GM12878 (cell line): ENCODE data around the gene ELMO2. TPM values are rescaled to one million over a fixed set of nuclear protein-coding genes. Genes with fewer than 3 reads are reported as not detected.

ENCODE experiments used
- ATAC-seq: fragments of 200-7000 bp; cut with Tn5 transposase; 3 replicates; pipeline ENCODE4 v1.9.1; 2020; ENCODE audit warnings: mild to moderate bottlenecking, moderate library complexity
- BruUV-seq: library from RNA; stranded (reverse); fragments of 400-500 nt; replicated peaks from 2 replicates; lab custom pipeline; 2021; lab: Mats Ljungman, UMichigan
- CTCF ChIA-PET: fragments of 300-600 bp; sonication (Branson Sonifier 250); formaldehyde crosslinking; extraction: SDS; loops from one replicate; lab custom pipeline; 2021; ENCODE audit warnings: inconsistent platforms; lab: Yijun Ruan, JAX
- POLR2A ChIA-PET: fragments of 350-600 bp; formaldehyde crosslinking; extraction: SDS; loops from one replicate; lab custom pipeline; 2021; ENCODE audit warnings: inconsistent platforms; lab: Charles Lee
- RAD21 ChIA-PET: fragments of 300-600 bp; sonication (Branson Sonifier 250); formaldehyde crosslinking; loops from one replicate; lab custom pipeline; 2023; ENCODE audit warnings: antibody characterized with exemption; ENCODE audit not compliant: unreplicated experiment; lab: Charles Lee
- SMC1A ChIA-PET: fragments of 300-600 bp; sonication (Branson Sonifier 250); formaldehyde crosslinking; loops from one replicate; lab custom pipeline; 2023; ENCODE audit not compliant: unreplicated experiment, uncharacterized antibody; lab: Charles Lee
- DNase-seq: peaks from one replicate; pipeline ENCODE4 v3.0.0-alpha.2; 2011; ENCODE audit warnings: low read depth, low spot score
- FAIRE-seq: peaks from 3 replicates; lab custom pipeline; 2011; peaks lifted over from hg19 to GRCh38; lab: Jason Lieb, UNC
- H2AFZ ChIP-seq: 2 replicates; pipeline ENCODE4 v1.6.0; 2011; ENCODE audit warnings: low read depth, low read length, control low read depth; ENCODE audit not compliant: control insufficient read depth
- H3K27ac ChIP-seq: 2 replicates; pipeline ENCODE4 v1.5.1; 2011; ENCODE audit warnings: control low read depth; ENCODE audit not compliant: control insufficient read depth, insufficient read depth
- H3K27me3 ChIP-seq, 2 experiments: replicated peaks in 1 of 2; 2 replicates each; pipeline versions ENCODE4 v1.6.0 to v1.6.1; 2011; ENCODE audit warnings: low read length in 1 of 2; ENCODE audit not compliant: control insufficient read depth in 2 of 2, insufficient read depth in 2 of 2
- H3K36me3 ChIP-seq, 2 experiments: 2 replicates each; pipeline ENCODE4 v1.5.1; 2011; ENCODE audit warnings: low read length in 1 of 2; ENCODE audit not compliant: control insufficient read depth in 2 of 2, insufficient read depth in 2 of 2
- H3K4me1 ChIP-seq: 2 replicates; pipeline ENCODE4 v1.6.1; 2011; ENCODE audit warnings: mild to moderate bottlenecking, low read length, moderate library complexity, mixed read lengths; ENCODE audit not compliant: control insufficient read depth, insufficient read depth
- H3K4me2 ChIP-seq: 2 replicates; pipeline ENCODE4 v1.6.0; 2011; ENCODE audit warnings: control low read depth; ENCODE audit not compliant: control insufficient read depth, insufficient read depth
- H3K4me3 ChIP-seq: fragments of 200-600 bp; sonication (generic); 2 replicates; pipeline ENCODE4 v1.5.1; 2016
- H3K79me2 ChIP-seq: 2 replicates; pipeline ENCODE4 v1.6.0; 2011; ENCODE audit warnings: low read length; ENCODE audit not compliant: control insufficient read depth, insufficient read depth
- H3K9ac ChIP-seq: 2 replicates; pipeline ENCODE4 v1.8.0; 2011; ENCODE audit warnings: low read length, control low read depth, mixed read lengths; ENCODE audit not compliant: control insufficient read depth, insufficient read depth
- H3K9me3 ChIP-seq: replicated peaks from 3 replicates; pipeline ENCODE4 v1.5.1; 2011; ENCODE audit warnings: mild to moderate bottlenecking, low read length; ENCODE audit not compliant: control insufficient read depth, insufficient read depth
- H4K20me1 ChIP-seq: 2 replicates; pipeline ENCODE4 v1.6.0; 2011; ENCODE audit not compliant: control insufficient read depth, insufficient read depth
- ATF7 ChIP-seq: fragments of 450-650 bp; IDR thresholded peaks from 2 replicates; pipeline ENCODE4 v1.6.1; 2016; ENCODE audit warnings: low read depth, mild to moderate bottlenecking
- BACH1 ChIP-seq: fragments of 450-650 bp; IDR thresholded peaks from 2 replicates; pipeline ENCODE4 v1.6.1; 2017; ENCODE audit warnings: mild to moderate bottlenecking, borderline replicate concordance
- CHD2 ChIP-seq: IDR thresholded peaks from 2 replicates; pipeline ENCODE4 v1.6.1; 2011; ENCODE audit warnings: low read depth, low read length, improper control_type of control experiment, borderline replicate concordance
- DPF2 ChIP-seq: fragments of 450-650 bp; IDR thresholded peaks from 2 replicates; pipeline ENCODE4 v1.6.1; 2017; ENCODE audit warnings: mild to moderate bottlenecking
- POLR2A ChIP-seq: IDR thresholded peaks from 2 replicates; pipeline ENCODE4 v1.6.1; 2011; ENCODE audit warnings: low read depth, mild to moderate bottlenecking, low read length
- POLR2AphosphoS2 ChIP-seq: IDR thresholded peaks from 2 replicates; pipeline ENCODE4 v1.6.1; 2011; ENCODE audit warnings: low read depth, mild to moderate bottlenecking, low read length, improper control_type of control experiment, moderate library complexity
- RAD21 ChIP-seq: IDR thresholded peaks from 2 replicates; pipeline ENCODE4 v1.6.1; 2011; ENCODE audit warnings: mild to moderate bottlenecking, low read depth, low read length, moderate library complexity; ENCODE audit not compliant: insufficient read depth
- RBBP5 ChIP-seq: fragments of 200-600 bp; sonication (generic); conservative IDR thresholded peaks from 2 replicates; pipeline ENCODE4 v1.6.1; 2016
- RCOR1 ChIP-seq: conservative IDR thresholded peaks from 2 replicates; pipeline ENCODE4 v1.6.1; 2012; ENCODE audit warnings: low read depth, low read length, improper control_type of control experiment
- RUNX3 ChIP-seq: IDR thresholded peaks from 2 replicates; pipeline ENCODE4 v1.6.1; 2012; ENCODE audit warnings: low read length, inconsistent platforms
- STAT1 ChIP-seq: fragments of 450-650 bp; conservative IDR thresholded peaks from 2 replicates; pipeline ENCODE4 v1.6.1; 2014; ENCODE audit warnings: antibody characterized with exemption, mild to moderate bottlenecking
- TCF3 ChIP-seq: IDR thresholded peaks from 2 replicates; pipeline ENCODE4 v1.6.1; 2012; ENCODE audit warnings: low read depth, mild to moderate bottlenecking, low read length, borderline replicate concordance; ENCODE audit not compliant: insufficient read depth
- WGBS: methylation state at CpG from one replicate; pipeline ENCODE4 v1.1.6; 2016; ENCODE audit warnings: low lambda C conversion rate; ENCODE audit not compliant: insufficient replicate concordance, insufficient coverage; ENCODE audit errors: missing lambda C conversion rate; 5-methylcytosine and 5-hydroxymethylcytosine counted together
- in situ Hi-C: fragments of 300-500 bp; cut with MboI; formaldehyde crosslinking; loops from 9 replicates; pipeline ENCODE4 v1.14.3; 2018; ENCODE audit warnings: mixed read lengths
- intact Hi-C: fragments of 100-400 bp; cut with micrococcal nuclease; formaldehyde crosslinking; loops from one replicate; pipeline ENCODE4 v1.14.2; 2022; ENCODE audit not compliant: unreplicated experiment
- polyA plus RNA-seq, 11 experiments: library from polyadenylated mRNA; depleted of rRNA in 4 of 11; unstranded in 6 of 11; stranded (reverse) in 5 of 11; fragments of >200 nt; fragmentation: Nextera tagmentation in 4 of 11; fragmentation: Illumina TruSeq in 1 of 11; extraction: Ambion mirVana in 4 of 11; extraction: Trizol in 1 of 11; gene quantifications; 1 replicate in 1 of 11; 2 replicates in 10 of 11; pipeline versions ENCODE4 v1.2.1 to v1.2.3, GENCODE V29; 2011 to 2016; ENCODE audit warnings: inconsistent platforms in 2 of 11, missing spikeins in 2 of 11, low read depth in 1 of 11
- total RNA-seq, 4 experiments: library from RNA; depleted of rRNA in 3 of 4; stranded (reverse); fragments of >200 nt in 3 of 4; fragmentation: Illumina TruSeq in 1 of 4; extraction: Trizol in 1 of 4; gene quantifications; 2 replicates each; pipeline versions ENCODE4 v1.2.1 to v1.2.3, GENCODE V29; 2013 to 2021
- TF ChIP-seq, protein P1 (sequence below): IDR thresholded peaks from 2 replicates; pipeline ENCODE4 v1.6.1; 2012; ENCODE audit warnings: low read depth, low read length, improper control_type of control experiment
- TF ChIP-seq, protein P2 (sequence below): IDR thresholded peaks from 2 replicates; pipeline ENCODE4 v1.6.1; 2011; ENCODE audit warnings: borderline replicate concordance, low read depth, mild to moderate bottlenecking, moderate library complexity, mixed read lengths, low read length; ENCODE audit not compliant: insufficient read depth; ENCODE audit errors: extremely low read length
- TF ChIP-seq, protein P3 (sequence below): fragments of 450-650 bp; IDR thresholded peaks from 2 replicates; pipeline ENCODE4 v1.6.1; 2017; ENCODE audit warnings: mild to moderate bottlenecking, low read depth, inconsistent platforms; ENCODE audit not compliant: poor library complexity, severe bottlenecking

The ELMO2 gene
- total and polyA plus RNA-seq, 10 of the 15 experiments (the other 5 are each of a cell fraction or from before 2014, with no cell fraction given): 14.2 to 40.2 (median 37.6) TPM

DNA sequence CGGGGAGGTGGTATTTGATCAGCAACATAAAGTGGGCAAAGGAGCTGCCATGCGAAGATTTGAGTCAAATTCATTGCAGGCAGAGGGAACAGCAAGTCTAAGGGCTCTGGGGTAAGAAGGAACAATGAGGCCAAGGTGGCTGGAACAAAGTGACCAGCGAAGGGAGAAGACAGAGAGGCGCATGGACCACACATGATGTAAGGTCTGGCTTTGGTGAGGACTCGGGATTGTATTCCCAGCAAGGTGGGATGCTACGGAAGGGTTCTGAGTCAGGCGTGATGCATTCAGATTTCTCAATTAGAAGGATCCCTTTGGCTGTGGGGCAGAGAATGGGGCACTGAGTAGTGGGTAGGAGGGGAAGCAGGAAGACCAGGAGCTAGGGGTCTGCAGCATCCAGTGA is 67.4 kb downstream of the ELMO2 start (continued):
- TF ChIP-seq, protein P1, sequence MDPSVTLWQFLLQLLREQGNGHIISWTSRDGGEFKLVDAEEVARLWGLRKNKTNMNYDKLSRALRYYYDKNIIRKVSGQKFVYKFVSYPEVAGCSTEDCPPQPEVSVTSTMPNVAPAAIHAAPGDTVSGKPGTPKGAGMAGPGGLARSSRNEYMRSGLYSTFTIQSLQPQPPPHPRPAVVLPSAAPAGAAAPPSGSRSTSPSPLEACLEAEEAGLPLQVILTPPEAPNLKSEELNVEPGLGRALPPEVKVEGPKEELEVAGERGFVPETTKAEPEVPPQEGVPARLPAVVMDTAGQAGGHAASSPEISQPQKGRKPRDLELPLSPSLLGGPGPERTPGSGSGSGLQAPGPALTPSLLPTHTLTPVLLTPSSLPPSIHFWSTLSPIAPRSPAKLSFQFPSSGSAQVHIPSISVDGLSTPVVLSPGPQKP: no peak
- TF ChIP-seq, all 136 proteins: peak for 0

DNA sequence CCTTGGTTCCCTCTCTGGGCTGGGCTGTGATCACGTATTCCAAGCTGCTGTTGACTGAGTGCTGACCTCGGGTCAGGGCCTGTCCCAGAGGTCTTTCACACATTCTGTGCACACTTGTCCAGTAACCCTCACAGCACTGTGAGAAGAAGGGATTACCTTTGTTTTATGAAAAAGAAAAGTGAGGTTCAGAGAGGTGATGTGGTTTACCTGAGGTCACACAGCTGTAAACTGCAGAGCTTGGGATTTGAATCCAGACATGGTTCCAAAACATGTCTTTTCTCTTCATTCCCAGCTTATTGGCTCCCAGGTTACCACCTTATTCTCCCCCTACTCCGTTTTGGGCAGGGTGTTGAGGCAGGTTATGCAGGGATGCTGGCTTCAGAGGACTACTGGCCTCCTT is 69.7 kb downstream of the ELMO2 start:
- H3K9me3 ChIP-seq: no peaks in the 10 kb centered on the region
- no peak overlapping the region for H3K4me2 ChIP-seq
- no peak overlapping the region for H3K9ac ChIP-seq
- H3K27me3 ChIP-seq: peaks cover 4 to 6% of the 10 kb centered on the region in 2 experiments; a peak in 3 of 4 replicates
- POLR2A ChIA-PET: no interaction called here
- in situ Hi-C loops: no loop called here
- no peak overlapping the region for H3K4me3 ChIP-seq
- H3K36me3 ChIP-seq: no peaks in the 10 kb centered on the region
- no peaks in the 10 kb centered on the region for H3K79me2 ChIP-seq
- TF ChIP-seq RAD21 (no peak), RCOR1 (no peak), BACH1 (no peak), TCF3 (no peak), RUNX3 (no peak), POLR2AphosphoS2 (no peak), DPF2 (no peak), STAT1 (no peak), RBBP5 (no peak), ATF7 (no peak), POLR2A (no peak), CHD2 (no peak)
- TF ChIP-seq, protein P2, sequence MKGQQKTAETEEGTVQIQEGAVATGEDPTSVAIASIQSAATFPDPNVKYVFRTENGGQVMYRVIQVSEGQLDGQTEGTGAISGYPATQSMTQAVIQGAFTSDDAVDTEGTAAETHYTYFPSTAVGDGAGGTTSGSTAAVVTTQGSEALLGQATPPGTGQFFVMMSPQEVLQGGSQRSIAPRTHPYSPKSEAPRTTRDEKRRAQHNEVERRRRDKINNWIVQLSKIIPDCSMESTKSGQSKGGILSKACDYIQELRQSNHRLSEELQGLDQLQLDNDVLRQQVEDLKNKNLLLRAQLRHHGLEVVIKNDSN: no peak
- TF ChIP-seq, protein P3, sequence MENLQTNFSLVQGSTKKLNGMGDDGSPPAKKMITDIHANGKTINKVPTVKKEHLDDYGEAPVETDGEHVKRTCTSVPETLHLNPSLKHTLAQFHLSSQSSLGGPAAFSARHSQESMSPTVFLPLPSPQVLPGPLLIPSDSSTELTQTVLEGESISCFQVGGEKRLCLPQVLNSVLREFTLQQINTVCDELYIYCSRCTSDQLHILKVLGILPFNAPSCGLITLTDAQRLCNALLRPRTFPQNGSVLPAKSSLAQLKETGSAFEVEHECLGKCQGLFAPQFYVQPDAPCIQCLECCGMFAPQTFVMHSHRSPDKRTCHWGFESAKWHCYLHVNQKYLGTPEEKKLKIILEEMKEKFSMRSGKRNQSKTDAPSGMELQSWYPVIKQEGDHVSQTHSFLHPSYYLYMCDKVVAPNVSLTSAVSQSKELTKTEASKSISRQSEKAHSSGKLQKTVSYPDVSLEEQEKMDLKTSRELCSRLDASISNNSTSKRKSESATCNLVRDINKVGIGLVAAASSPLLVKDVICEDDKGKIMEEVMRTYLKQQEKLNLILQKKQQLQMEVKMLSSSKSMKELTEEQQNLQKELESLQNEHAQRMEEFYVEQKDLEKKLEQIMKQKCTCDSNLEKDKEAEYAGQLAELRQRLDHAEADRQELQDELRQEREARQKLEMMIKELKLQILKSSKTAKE: no peak
- SMC1A ChIA-PET: no interaction called here
- RAD21 ChIA-PET: no interaction called here
- H2AFZ ChIP-seq: no peak overlapping the region
- no peaks in the 10 kb centered on the region for H3K4me1 ChIP-seq
- no TSS peak for BruUV-seq
- FAIRE-seq (no peak), ATAC-seq (no peak), DNase-seq (no peak)
- CTCF ChIA-PET: interaction anchor here (1.0 to 1.2 kb wide), 2 partner anchors 13 to 30 kb away, joined by 4 read pairs; no protein-coding TSS in a partner anchor
- WGBS: 14% methylated on average over 3 of the region's 3 CpGs
- H4K20me1 ChIP-seq: no peaks in the 10 kb centered on the region
- H3K27ac ChIP-seq: no peak overlapping the region
- intact Hi-C loops: no loop called here
